Measurements from ENCODE around the gene P2RY13. TPM values are rescaled to one million over a fixed set of nuclear protein-coding genes. Genes with fewer than 3 reads are reported as not detected.

P2RY13 gene
- total and polyA plus RNA-seq, 3 donors from 2014 or later = 0.31 to 1.7 TPM; not detected in 1

- no peaks in the 10 kb centered on the region for H3K9me3 ChIP-seq
- no peaks in the 10 kb centered on the region for H3K27me3 ChIP-seq
- no peaks in the 10 kb centered on the region for H3K36me3 ChIP-seq (ENCODE audit: low read depth, missing control alignments)
- no peak overlapping the region for H3K4me3 ChIP-seq
- H3K27ac ChIP-seq = no peak overlapping the region
- H3K4me1 ChIP-seq = no peaks in the 10 kb centered on the region
- 94 to 100% methylated on average over 1 of the region's 1 CpG for WGBS, 2 donors
- no peak for DNase-seq
- intact Hi-C loops (cut with DNase I; ENCODE audit: low total_unique reads) = no loop called here
- TF ChIP-seq POLR2A (IDR thresholded peaks at IDR 0.05) (no peak), CTCF (IDR thresholded peaks at IDR 0.05) (no peak)
Measured at GRCh38 chr3:151307583-151308488, 21.5 kb downstream of the P2RY13 start.

- intact Hi-C loops (cut with DNase I; ENCODE audit: low total_unique reads) = no loop called here
- Histone ChIP-seq H3K27me3 (no peaks in the 10 kb centered on the region), H3K27ac (no peak overlapping the region), H3K36me3 (ENCODE audit: low read depth, missing control alignments) (no peaks in the 10 kb centered on the region), H3K9me3 (no peaks in the 10 kb centered on the region), H3K4me3 (no peak overlapping the region), H3K4me1 (no peaks in the 10 kb centered on the region)
- DNase-seq = no peak
- TF ChIP-seq POLR2A (IDR thresholded peaks at IDR 0.05) (no peak), CTCF (IDR thresholded peaks at IDR 0.05) (no peak)
Measured at GRCh38 chr3:151307131-151307530, 22.2 kb downstream of the P2RY13 start.

GRCh38 chr3:151306168-151306810 is 23.1 kb downstream of the P2RY13 start:
- H3K4me1 ChIP-seq = no peaks in the 10 kb centered on the region
- intact Hi-C loops (cut with DNase I; ENCODE audit: low total_unique reads) = no loop called here
- H3K27me3 ChIP-seq = no peaks in the 10 kb centered on the region
- no peak overlapping the region for H3K4me3 ChIP-seq
- no peaks in the 10 kb centered on the region for H3K36me3 ChIP-seq (ENCODE audit: low read depth, missing control alignments)
- no peaks in the 10 kb centered on the region for H3K9me3 ChIP-seq
- H3K27ac ChIP-seq = no peak overlapping the region
- DNase-seq = no peak
- 88 to 93% methylated on average over 6 of the region's 6 CpGs for WGBS, 2 donors
- TF ChIP-seq CTCF (IDR thresholded peaks at IDR 0.05) = no peak
- TF ChIP-seq POLR2A (IDR thresholded peaks at IDR 0.05) = no peak

- intact Hi-C loops (cut with DNase I; ENCODE audit: low total_unique reads) = no loop called here
- Histone ChIP-seq H3K36me3 (ENCODE audit: low read depth, missing control alignments) (no peaks in the 10 kb centered on the region), H3K27ac (no peak overlapping the region), H3K9me3 (no peaks in the 10 kb centered on the region), H3K27me3 (no peaks in the 10 kb centered on the region), H3K4me3 (no peak overlapping the region), H3K4me1 (no peaks in the 10 kb centered on the region)
- 92 to 95% methylated on average over 4 of the region's 4 CpGs for WGBS, 2 donors
- TF ChIP-seq POLR2A (IDR thresholded peaks at IDR 0.05) (no peak), CTCF (IDR thresholded peaks at IDR 0.05) (no peak)
- no peak for DNase-seq
Measured at GRCh38 chr3:151305775-151306151, 23.6 kb downstream of the P2RY13 start.
